Activated CD4-positive, alpha-beta T cell treated with anti-CD3 and anti-CD28 coated beads for 4 hours (primary cell): ENCODE data around the gene APOBEC3F.
"Not testable (repeated sequence)": the region's sequence is repeated elsewhere in the genome, so short reads cannot be mapped to it uniquely, and the experiment has no call there.

ENCODE experiments used
- DNase-seq, 2 donors: peaks; one replicate each; pipeline ENCODE4 v3.0.0-alpha.2; 2020

APOBEC3F gene

GRCh38 chr22:39027717-39028116 is 12.9 kb upstream of the APOBEC3F start:
- no peak for DNase-seq

- DNase-seq, result no peak
Observed at GRCh38 chr22:39028281-39028680, 12.4 kb upstream of the APOBEC3F start.

DNA sequence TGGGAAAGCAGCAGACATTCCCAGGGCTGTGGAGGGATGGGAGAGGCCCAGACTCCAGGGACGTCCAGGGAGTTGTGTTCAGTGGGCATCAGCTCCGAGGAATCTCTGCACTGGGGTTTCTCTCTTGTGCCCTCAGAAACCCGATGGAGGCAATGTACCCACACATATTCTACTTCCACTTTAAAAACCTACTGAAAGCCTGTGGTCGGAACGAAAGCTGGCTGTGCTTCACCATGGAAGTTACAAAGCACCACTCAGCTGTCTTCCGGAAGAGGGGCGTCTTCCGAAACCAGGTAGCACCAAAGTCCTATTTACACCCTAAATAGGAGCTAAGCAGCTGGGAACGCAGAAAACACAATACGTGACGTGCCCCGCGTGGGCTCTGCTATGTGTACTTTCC is 11.4 kb upstream of the APOBEC3F start:
- no peak for DNase-seq

DNA sequence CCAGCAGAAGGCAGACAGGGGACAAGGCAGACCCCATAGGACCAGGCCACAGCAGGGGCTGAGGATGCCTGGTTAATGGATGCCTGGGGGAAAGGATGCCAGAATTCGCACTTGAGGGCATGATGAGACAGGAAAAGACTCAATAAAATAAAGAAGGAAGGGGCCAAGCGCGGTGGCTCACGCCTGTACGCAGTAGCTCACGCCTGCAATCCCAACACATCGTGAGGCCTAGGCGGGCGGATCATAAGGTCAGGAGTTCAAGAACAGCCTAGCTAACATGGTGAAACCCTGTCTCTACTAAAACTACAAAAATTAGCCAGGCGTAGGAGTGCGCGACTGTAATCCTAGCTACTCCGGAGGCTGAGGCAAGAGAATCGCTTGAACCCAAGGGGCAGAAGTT is 10.0 kb upstream of the APOBEC3F start:
- DNase-seq, result no peak

- not testable (repeated sequence) for DNase-seq
Observed at GRCh38 chr22:39031434-39032295, 9.0 kb upstream of the APOBEC3F start.

DNA sequence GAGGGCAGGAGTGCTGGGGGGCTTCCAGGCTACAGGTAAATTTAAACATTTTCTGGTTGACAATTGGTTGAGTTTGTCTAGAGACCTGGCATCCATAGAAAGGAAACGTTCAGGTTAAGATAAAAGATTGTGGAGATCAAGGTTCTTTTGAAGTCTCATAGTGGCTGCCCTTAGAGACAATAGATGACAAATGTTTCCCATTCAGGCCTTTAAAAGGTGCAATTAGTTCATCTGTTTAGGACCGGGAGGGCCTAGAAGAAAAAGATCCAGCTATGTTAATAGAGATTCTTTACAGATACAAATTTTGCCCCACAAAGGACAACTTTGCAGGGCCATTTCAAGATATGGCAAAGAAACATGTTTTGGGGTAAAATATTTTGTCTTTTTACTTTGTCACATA is 3.6 kb upstream of the APOBEC3F start:
- DNase-seq, result not testable (repeated sequence)

- DNase-seq, result no peak
Observed at GRCh38 chr22:39039306-39040126, 1.1 kb upstream of the APOBEC3F start.

DNA sequence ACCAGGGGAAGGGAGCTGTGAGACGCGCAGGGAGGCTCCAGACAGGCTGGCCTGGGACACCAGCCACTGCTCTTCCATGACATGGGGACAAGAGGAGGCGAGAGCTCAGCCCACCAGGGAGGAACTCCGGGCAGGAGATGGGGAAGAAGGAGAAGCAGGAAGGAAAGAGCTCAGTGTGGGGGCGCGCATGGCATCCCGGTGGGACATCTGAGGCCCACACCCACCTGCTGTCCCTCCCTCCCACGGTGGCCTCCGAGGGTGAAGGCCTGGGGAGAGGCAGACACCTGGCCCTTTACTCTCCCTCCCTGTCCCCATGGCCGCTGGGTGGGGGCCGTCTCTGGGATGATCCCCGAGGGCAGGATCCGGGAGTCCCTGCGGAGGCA is 518 bp upstream of the APOBEC3F start:
- not testable (repeated sequence) for DNase-seq

- DNase-seq, result no peak
Observed at GRCh38 chr22:39041908-39042307, 1.2 kb downstream of the APOBEC3F start.

DNA sequence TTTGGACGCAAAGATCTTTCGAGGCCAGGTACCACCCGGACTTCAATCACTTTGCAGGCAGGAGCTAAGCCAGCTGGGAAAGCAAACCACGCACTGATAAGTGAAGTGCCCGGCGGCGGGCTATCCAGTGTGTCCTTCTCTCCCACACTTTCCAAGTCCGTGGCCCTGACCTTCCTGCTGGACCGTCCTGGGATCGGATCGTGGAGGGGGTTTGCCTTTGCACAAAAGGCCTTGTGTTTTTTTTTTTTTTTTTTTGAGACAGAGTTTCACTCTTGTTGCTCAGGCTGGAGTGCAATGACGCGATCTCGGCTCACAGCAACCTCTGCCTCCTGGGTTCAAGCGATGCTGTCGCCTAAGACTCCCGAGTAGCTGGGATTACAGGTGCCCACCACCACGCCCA is 2.4 kb downstream of the APOBEC3F start:
- not testable (repeated sequence) for DNase-seq

GRCh38 chr22:39045136-39045535 is 4.5 kb downstream of the APOBEC3F start:
- not testable (repeated sequence) for DNase-seq

GRCh38 chr22:39049486-39049885 is 8.8 kb downstream of the APOBEC3F start:
- DNase-seq, result not testable (repeated sequence)

DNA sequence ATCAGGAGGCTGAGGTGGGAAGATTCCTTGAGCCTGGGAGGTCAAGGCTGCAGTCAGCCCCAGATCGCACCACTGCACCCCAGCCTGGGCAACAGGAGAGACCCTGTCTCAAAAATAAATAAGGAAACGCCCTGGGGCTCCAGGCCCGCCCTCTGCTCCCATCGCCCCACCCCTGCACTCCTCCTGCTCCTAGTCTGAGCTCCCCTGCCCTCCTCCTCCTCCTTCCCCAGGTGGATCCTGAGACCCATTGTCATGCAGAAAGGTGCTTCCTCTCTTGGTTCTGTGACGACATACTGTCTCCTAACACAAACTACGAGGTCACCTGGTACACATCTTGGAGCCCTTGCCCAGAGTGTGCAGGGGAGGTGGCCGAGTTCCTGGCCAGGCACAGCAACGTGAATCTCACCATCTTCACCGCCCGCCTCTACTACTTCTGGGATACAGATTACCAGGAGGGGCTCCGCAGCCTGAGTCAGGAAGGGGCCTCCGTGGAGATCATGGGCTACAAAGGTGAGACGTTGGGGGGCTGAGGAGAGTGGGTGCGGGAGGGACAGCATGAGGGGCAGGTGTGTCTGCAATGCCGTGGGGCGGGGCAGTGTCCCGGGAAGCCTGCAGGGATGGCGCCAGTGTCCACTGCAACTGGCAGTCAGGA is 11.3 kb downstream of the APOBEC3F start:
- DNase-seq, result not testable (repeated sequence)

DNA sequence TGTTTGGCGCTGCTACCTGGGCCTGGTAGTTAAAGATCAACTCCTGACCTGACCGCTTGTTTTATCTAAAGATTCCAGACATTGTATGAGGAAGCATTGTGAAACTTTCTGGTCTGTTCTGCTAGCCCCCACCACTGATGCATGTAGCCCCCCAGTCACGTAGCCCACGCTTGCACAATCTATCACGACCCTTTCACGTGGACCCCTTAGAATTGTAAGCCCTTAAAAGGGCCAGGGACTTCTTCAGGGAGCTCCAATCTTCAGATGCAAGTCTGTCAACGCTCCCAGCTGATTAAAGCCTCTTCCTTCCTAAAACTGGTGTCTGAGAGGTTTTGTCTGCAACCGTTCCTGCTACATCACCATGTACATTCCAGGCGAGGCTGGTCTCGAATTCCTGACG is 15.0 kb downstream of the APOBEC3F start:
- DNase-seq, result no peak

DNA sequence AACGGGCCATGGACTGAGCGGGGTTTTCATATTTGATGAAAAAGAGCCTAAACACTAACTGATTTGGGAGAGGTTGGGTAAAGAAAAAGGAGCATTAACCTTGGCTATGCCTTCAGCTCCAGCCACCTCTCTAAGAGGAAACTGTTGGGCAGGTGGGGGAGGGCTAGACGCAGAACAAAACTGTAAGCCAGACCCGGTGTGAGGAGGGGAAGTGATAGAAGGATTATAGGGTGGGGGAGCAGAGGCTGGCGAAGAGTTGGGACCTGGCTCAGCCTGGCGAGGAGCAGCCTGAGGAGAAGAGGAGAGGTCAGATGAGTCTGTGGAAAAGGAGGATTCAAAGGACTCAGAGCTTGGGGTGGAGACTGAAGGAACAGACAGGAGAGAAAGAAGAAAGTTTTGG is 20.6 kb downstream of the APOBEC3F start:
- DNase-seq, result not testable (repeated sequence)

DNA sequence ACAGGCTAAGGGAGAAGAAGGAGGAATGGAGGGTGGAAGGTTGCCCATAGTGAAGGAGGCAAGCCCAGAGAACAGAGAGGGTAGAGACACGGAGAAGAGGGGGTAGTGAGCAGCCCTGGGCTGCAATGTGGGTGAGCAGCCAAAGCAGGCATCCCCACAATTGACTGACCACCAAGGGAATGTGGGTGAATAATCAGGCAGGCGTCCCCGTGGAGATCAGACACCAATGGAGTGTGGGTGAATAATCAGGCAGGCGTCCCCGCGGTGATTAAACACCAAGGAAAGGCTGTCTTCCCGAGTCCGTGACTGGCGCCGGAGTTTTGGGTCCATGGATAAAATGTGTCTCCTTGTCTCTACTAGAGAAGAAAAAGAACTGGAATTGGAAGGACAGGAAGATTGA is 21.3 kb downstream of the APOBEC3F start:
- DNase-seq, result not testable (repeated sequence)

GRCh38 chr22:39063904-39064303 is 23.2 kb downstream of the APOBEC3F start:
- not testable (repeated sequence) for DNase-seq

GRCh38 chr22:39066442-39067276 is 26.0 kb downstream of the APOBEC3F start:
- not testable (repeated sequence) for DNase-seq

- DNase-seq, result no peak
Observed at GRCh38 chr22:39068033-39068785, 27.5 kb downstream of the APOBEC3F start.

DNA sequence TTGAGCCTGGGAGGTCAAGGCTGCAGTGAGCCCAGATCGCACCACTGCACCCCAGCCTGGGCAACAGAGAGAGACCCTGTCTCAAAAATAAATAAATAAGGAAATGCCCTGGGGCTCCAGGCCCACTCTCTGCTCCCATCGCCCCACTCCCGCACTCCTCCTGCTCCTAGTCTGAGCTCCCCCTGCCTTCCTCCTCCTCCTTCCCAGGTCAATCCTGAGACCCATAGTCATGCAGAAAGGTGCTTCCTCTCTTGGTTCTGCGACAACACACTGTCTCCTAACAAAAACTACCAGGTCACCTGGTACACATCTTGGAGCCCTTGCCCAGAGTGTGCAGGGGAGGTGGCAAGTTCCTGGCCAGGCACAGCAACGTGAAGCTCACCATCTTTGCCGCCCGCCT is 29.5 kb downstream of the APOBEC3F start:
- DNase-seq, result no peak

GRCh38 chr22:39072581-39072981 is 31.9 kb downstream of the APOBEC3F start:
- DNase-seq, result not testable (repeated sequence)

GRCh38 chr22:39073981-39074380 is 33.3 kb downstream of the APOBEC3F start:
- DNase-seq, result no peak
